ENCODE results near the gene PGAP3.

The PGAP3 gene

GRCh38 chr17:39672522-39673334, 15.1 kb downstream of the PGAP3 start:
- DNase-seq (ENCODE audit: low spot score), result no peak

- DNase-seq (ENCODE audit: low spot score), result peak; percentile 83
These were observed 16.0 kb downstream of the PGAP3 start for GRCh38 chr17:39671651-39672521.

GRCh38 chr17:39670746-39671145, 17.1 kb downstream of the PGAP3 start:
- DNase-seq (ENCODE audit: low spot score), result no peak

- no peak for DNase-seq (ENCODE audit: low spot score)
These were observed 17.7 kb downstream of the PGAP3 start for GRCh38 chr17:39669897-39670735.

- peak; percentile 94 for DNase-seq (ENCODE audit: low spot score)
These were observed 19.6 kb downstream of the PGAP3 start, which contains the start of gene PNMT for GRCh38 chr17:39667945-39668924. Gene PNMT (plus strand): TSS chr17:39668453. CDS start chr17:39668476, 23 bp downstream.

- no peak for DNase-seq (ENCODE audit: low spot score)
These were observed 20.5 kb downstream of the PGAP3 start for GRCh38 chr17:39667262-39667944.

- no peak for DNase-seq (ENCODE audit: low spot score)
These were observed 21.1 kb downstream of the PGAP3 start for GRCh38 chr17:39666601-39667261.

GRCh38 chr17:39666231-39666600, 21.6 kb downstream of the PGAP3 start:
- DNase-seq (ENCODE audit: low spot score), result no peak

GRCh38 chr17:39665642-39666224, 22.1 kb downstream of the PGAP3 start:
- peak; percentile 70 for DNase-seq (ENCODE audit: low spot score)

GRCh38 chr17:39664581-39665561, 23.0 kb downstream of the PGAP3 start, which contains the start of gene TCAP:
Gene TCAP (plus strand): TSS chr17:39665349. CDS start chr17:39665360, 11 bp downstream.
- DNase-seq (ENCODE audit: low spot score), result no peak

GRCh38 chr17:39663688-39664580, 23.9 kb downstream of the PGAP3 start:
- DNase-seq (ENCODE audit: low spot score), result no peak

GRCh38 chr17:39663340-39663687, 24.5 kb downstream of the PGAP3 start:
- no peak for DNase-seq (ENCODE audit: low spot score)

- no peak for DNase-seq (ENCODE audit: low spot score)
These were observed 25.1 kb downstream of the PGAP3 start for GRCh38 chr17:39662551-39663339.

GRCh38 chr17:39661744-39662541, 25.9 kb downstream of the PGAP3 start:
- DNase-seq (ENCODE audit: low spot score), result no peak

Measured in D341Med (cell line).